Measurements from ENCODE around the gene XPNPEP1. TPM values are rescaled to one million over a fixed set of nuclear protein-coding genes. Genes with fewer than 3 reads are reported as not detected.

The XPNPEP1 gene
- polyA plus RNA-seq, 5 donors: 72.5 to 89.6 (median 81.6) TPM

GRCh38 chr10:109956454-109957091 lies 33.3 kb upstream of the XPNPEP1 start:
- no peak for DNase-seq

- DNase-seq: no peak
Measured at GRCh38 chr10:109953766-109954165, 30.5 kb upstream of the XPNPEP1 start.

- DNase-seq: no peak
Measured at GRCh38 chr10:109952526-109952925, 29.2 kb upstream of the XPNPEP1 start.

DNA sequence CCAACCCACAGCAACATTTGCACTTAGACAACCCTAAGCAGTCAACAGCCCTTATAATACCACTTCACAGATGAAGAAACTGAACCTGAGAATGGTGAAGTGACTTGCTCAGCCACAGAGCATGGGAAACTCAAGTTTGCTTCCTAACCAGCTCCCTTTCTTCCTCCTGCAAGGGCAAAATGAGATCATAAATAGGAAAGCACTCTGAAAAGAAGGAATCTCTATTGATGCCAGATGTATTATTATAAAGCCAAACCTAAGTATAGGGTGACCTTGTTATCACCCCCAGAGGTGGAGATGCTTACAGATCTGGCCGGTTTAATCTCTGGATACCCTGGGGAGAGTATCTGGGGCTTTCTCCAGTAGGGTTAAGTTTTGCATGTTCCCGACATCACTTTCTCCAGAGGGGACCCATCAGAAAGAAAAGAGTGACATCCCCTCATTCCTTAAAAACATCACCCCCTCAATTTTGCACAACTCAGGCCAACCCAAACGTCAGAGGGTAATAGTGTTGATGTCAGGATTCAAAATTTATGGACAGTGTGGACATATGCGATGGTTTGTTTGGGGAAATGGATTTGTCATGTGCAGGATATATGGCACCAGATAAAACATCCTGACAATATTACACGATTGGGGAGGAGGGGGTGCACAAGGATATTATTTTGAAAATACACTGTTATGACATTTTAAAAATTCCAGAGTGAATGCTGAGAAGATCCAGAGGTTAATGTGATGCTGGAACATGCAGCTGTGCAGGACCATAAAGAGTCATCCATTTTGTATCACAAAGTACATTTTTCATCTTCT lies 24.0 kb upstream of the XPNPEP1 start:
- no peak for DNase-seq

GRCh38 chr10:109946680-109947079 lies 23.4 kb upstream of the XPNPEP1 start:
- no peak for DNase-seq

DNA sequence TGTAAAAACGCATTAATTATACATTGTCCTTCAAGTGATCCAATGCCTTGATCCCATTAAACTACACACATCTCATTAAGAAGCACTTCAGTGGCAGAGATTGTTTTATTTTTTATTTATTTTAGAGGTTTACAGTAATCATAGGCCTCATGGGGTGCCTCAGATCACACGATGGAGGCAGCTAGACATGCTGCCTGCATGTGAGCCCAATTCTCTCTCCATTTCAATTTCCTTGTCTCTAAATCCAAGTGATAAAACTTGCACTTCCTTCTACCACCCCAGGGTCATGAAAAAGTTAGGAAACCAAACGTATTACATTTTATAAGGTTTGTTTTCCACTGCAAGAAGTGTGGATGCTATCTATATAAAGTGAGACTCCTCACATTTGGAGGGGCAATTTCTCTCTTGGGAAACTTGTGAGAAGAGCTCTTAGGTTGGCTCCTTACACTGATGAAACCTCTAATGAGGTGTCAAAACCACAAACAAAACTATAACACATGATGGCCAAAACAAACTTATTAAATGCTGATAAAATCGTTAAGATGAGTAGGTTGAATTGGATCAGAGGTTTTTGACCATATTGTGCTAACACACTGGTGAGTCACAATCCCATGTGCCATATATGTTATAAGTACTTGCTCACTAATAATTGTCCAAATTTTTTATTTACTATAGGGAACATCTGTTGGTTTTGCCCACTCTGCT lies 22.3 kb upstream of the XPNPEP1 start:
- DNase-seq: no peak

GRCh38 chr10:109944613-109945012 lies 21.3 kb upstream of the XPNPEP1 start:
- no peak for DNase-seq

GRCh38 chr10:109941236-109941862 lies 18.0 kb upstream of the XPNPEP1 start:
- no peak for DNase-seq

GRCh38 chr10:109940553-109940952 lies 17.2 kb upstream of the XPNPEP1 start:
- DNase-seq: no peak

DNA sequence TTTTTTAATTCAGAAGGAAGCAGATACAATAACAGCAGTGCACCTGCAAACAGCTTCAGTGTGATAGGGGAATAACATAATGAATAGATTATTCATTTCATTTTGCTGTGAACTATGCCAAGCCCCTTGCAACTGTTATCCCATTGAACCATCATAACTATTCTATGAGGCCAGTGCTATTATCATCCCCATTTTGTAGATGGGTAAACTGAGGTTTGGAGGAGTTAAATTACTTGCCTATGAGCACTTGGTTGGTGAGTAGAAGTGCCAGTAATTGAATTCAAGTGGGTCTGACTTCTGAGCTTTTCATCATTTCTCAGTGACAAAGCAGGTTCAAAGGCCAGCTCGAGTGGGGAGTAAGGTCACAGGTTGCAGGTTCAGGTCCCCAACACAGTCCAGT lies 16.8 kb upstream of the XPNPEP1 start:
- DNase-seq: no peak

DNA sequence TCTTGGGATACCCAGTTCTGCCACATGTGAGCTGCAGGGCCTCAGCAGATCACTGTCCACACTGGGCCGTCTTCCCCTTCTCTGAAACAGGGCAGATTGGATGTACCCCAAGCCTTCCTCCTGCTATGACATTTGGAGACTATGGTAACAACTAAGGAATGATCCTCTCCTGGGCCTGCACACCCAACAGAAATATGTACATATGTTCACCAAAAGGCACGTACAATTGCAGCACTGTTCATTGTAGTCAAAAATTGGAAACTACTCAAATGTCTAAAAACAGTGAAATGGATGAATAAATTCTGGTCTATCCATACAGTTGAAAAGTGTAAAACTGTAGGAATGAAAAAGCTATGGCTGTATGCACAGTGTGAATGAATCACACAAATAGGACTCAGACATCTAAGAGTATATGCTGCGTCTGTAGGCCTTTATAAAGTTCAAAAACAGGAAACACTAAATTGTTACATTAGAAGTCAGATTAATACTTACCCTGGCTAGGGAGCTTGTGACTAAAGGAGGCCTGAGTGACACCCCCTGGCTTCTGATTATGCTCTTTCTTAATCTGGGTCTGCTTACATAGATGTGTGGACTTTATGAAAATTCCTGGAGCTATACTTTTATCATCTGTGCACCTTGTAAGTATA lies 16.1 kb upstream of the XPNPEP1 start:
- no peak for DNase-seq

- no peak for DNase-seq
Measured at GRCh38 chr10:109937460-109938065, 14.3 kb upstream of the XPNPEP1 start.

GRCh38 chr10:109934958-109935793 lies 11.9 kb upstream of the XPNPEP1 start:
- no peak for DNase-seq

DNA sequence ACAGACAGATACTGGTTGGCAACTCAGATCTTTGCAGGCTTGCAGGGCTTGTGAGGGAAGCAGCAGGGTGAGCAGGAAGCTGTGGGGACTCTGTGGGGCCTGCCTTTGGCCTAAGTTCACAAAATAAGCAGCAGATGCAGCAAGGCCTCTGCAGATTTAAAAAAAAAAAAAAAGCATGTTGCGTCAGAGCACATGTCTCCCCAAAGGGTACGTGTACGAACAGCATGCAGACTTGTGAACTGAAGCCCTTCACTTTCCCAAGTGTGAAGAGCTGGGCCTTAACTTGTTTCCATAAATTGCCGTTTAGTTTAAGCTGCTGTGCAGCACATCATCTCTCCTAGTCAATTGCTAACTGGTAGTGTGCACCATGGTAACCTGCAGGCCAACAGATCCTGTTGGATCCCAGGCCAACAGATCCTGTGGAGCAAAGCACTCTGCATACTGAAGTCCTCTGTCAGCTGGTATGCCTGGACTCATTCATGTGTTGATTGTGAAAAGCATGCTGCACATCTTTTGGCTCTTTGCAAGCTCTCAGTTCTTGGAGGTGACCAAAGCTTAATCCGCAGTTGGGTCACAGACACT lies 10.8 kb upstream of the XPNPEP1 start:
- no peak for DNase-seq

DNA sequence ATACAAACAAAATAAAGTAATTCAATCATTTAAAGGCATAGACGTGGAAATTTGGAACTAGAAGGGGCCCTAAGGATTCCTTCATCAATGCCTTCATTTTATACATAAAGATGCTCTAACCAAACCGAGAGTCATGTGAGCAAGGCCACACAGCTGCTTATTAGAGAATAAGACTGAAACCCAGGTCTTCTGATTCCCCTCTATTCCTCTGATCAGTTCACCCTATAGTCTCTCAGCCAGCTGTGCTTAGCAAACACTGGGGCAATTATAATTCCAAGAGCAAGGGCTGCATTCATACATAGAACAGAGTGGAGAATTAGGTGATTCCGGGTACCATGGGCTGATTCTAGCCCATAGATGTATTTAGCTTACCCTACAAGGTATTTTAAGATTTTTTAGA lies 9.7 kb upstream of the XPNPEP1 start:
- DNase-seq: no peak

- DNase-seq: no peak
Measured at GRCh38 chr10:109932391-109932790, 9.1 kb upstream of the XPNPEP1 start.

- peak in 1 of 2 donors; percentile 28 for DNase-seq
Measured at GRCh38 chr10:109931163-109931562, 7.9 kb upstream of the XPNPEP1 start.

GRCh38 chr10:109929501-109930219 lies 6.3 kb upstream of the XPNPEP1 start:
- DNase-seq: no peak

GRCh38 chr10:109928475-109928891 lies 5.2 kb upstream of the XPNPEP1 start:
- DNase-seq: peak; percentile 61 to 63
